HEK293T (cell line): ENCODE measurements around the gene EID2.

Experiments
- BHLHE40 ChIP-seq: fragments of 450-650 bp; IDR thresholded peaks from 2 replicates; pipeline ENCODE4 v1.6.1; 2016; ENCODE audit warnings: mild to moderate bottlenecking, moderate library complexity, borderline replicate concordance
- CTBP1 ChIP-seq: fragments of 450-650 bp; IDR thresholded peaks from 2 replicates; pipeline ENCODE4 v1.6.1; 2016; ENCODE audit warnings: borderline replicate concordance
- ELF4 ChIP-seq: fragments of 450-650 bp; IDR thresholded peaks from 2 replicates; pipeline ENCODE4 v1.6.1; 2017; ENCODE audit warnings: antibody characterized with exemption
- FOXA1 ChIP-seq: fragments of 450-650 bp; IDR thresholded peaks from 2 replicates; pipeline ENCODE4 v1.6.1; 2016; ENCODE audit warnings: mild to moderate bottlenecking
- FOXK2 ChIP-seq: fragments of 450-650 bp; IDR thresholded peaks from 2 replicates; pipeline ENCODE4 v1.6.1; 2016; ENCODE audit warnings: mild to moderate bottlenecking
- FOXM1 ChIP-seq: fragments of 450-650 bp; IDR thresholded peaks from 2 replicates; pipeline ENCODE4 v1.6.1; 2017; ENCODE audit warnings: mild to moderate bottlenecking, borderline replicate concordance
- HDGF ChIP-seq: fragments of 450-650 bp; IDR thresholded peaks from 2 replicates; pipeline ENCODE4 v1.6.1; 2017; ENCODE audit warnings: antibody characterized with exemption, borderline replicate concordance
- LEF1 ChIP-seq: fragments of 450-650 bp; IDR thresholded peaks from 2 replicates; pipeline ENCODE4 v1.6.1; 2017; ENCODE audit warnings: mild to moderate bottlenecking, borderline replicate concordance
- SP1 ChIP-seq: fragments of 450-650 bp; IDR thresholded peaks from 2 replicates; pipeline ENCODE4 v1.6.1; 2017
- SUZ12 ChIP-seq: fragments of 450-650 bp; IDR thresholded peaks from 2 replicates; pipeline ENCODE4 v1.6.1; 2016; ENCODE audit warnings: mild to moderate bottlenecking
- TARDBP ChIP-seq: fragments of 450-650 bp; IDR thresholded peaks from 2 replicates; pipeline ENCODE4 v1.6.1; 2016

DNA sequence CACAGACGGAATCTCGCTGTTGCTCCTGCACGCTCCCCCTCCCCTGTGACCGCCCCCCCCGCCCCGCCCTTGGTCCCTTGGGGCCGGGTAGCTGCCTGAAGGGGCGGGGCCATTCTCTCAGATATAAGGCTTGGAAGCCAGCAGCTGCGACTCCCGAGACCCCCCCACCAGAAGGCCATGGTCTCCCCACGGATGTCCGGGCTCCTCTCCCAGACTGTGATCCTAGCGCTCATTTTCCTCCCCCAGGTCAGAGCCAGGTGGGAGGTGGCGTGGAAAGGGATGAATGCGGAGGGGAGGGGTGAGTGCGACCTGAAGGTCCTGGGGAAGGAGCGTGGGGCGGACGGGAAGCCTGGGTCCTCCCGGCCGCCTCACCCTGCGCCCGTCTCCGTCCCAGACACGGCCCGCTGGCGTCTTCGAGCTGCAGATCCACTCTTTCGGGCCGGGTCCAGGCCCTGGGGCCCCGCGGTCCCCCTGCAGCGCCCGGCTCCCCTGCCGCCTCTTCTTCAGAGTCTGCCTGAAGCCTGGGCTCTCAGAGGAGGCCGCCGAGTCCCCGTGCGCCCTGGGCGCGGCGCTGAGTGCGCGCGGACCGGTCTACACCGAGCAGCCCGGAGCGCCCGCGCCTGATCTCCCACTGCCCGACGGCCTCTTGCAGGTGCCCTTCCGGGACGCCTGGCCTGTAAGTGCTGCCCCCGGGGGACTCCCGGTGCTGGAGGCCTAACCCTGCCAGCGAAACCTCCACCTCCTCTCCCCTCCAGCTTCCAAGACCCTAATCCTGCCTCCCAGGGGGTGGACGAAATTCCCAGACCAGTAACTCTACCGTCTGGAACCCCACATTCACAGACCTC is 40.9 kb downstream of the EID2 start, which contains the start of gene DLL3:
- TF ChIP-seq BHLHE40 (no peak), ELF4 (no peak), FOXA1 (no peak), SP1 (no peak), FOXM1 (no peak), LEF1 (no peak), TARDBP (no peak), CTBP1 (no peak), FOXK2 (no peak), SUZ12 (no peak), HDGF (no peak)
